CD14-positive monocyte (primary cell): ENCODE results near the gene SPTBN2. TPM values are rescaled to one million over a fixed set of nuclear protein-coding genes. Genes with fewer than 3 reads are reported as not detected.

Source experiments
- DNase-seq, 3 donors: peaks; one replicate each; pipeline ENCODE4 v3.0.0-alpha.2; 2011 to 2022
- H2AFZ ChIP-seq: 2 replicates; pipeline ENCODE4 v1.6.0; 2012; ENCODE audit warnings: mild to moderate bottlenecking, low read depth, low read length, inconsistent platforms; ENCODE audit not compliant: insufficient read depth, poor library complexity, severe bottlenecking
- H3K27ac ChIP-seq, 2 donors: 1 replicate in 1 of 2; 2 replicates in 1 of 2; pipeline ENCODE4 v1.5.1; 2012 to 2013; ENCODE audit warnings: low read length in 2 of 2, control low read depth in 1 of 2, inconsistent platforms in 1 of 2, low read depth in 1 of 2, mild to moderate bottlenecking in 1 of 2
- H3K27me3 ChIP-seq, 2 donors: one replicate each; pipeline versions ENCODE4 v1.6.0 to v1.6.1; 2011 to 2013; ENCODE audit warnings: low read length in 2 of 2; ENCODE audit not compliant: control insufficient read depth in 2 of 2, insufficient read depth in 2 of 2
- H3K36me3 ChIP-seq, 2 donors: replicated peaks in 1 of 2; 1 replicate in 1 of 2; 2 replicates in 1 of 2; pipeline versions ENCODE4 v1.5.1 to v1.6.1; 2012 to 2013; ENCODE audit warnings: low read length in 2 of 2, control low read depth in 1 of 2, inconsistent platforms in 1 of 2, mild to moderate bottlenecking in 1 of 2; ENCODE audit not compliant: insufficient read depth in 2 of 2, control insufficient read depth in 1 of 2
- H3K4me1 ChIP-seq, 2 donors: 1 replicate in 1 of 2; 2 replicates in 1 of 2; pipeline versions ENCODE4 v1.5.1 to v1.6.1; 2012 to 2013; ENCODE audit warnings: low read length in 2 of 2, control low read depth in 1 of 2, inconsistent platforms in 1 of 2, mild to moderate bottlenecking in 1 of 2, moderate library complexity in 1 of 2; ENCODE audit not compliant: insufficient read depth in 2 of 2, control insufficient read depth in 1 of 2
- H3K4me2 ChIP-seq: replicated peaks from 2 replicates; pipeline ENCODE3; 2012; ENCODE audit warnings: low read length, moderate library complexity, mild to moderate bottlenecking; ENCODE audit not compliant: poor library complexity, severe bottlenecking; ENCODE audit errors: extremely low read depth
- H3K4me3 ChIP-seq, 3 experiments: fragments of 200-600 bp in 1 of 3; sonication (generic) in 1 of 3; replicated peaks in 1 of 3; 1 replicate in 2 of 3; 2 replicates in 1 of 3; pipeline ENCODE4 v1.5.1; 2011 to 2013; ENCODE audit warnings: low read length in 3 of 3, mild to moderate bottlenecking in 3 of 3, control low read depth in 2 of 3, low read depth in 2 of 3, inconsistent platforms in 1 of 3, moderate library complexity in 1 of 3
- H3K79me2 ChIP-seq: 2 replicates; pipeline ENCODE4 v1.6.0; 2012; ENCODE audit warnings: mild to moderate bottlenecking, control low read depth, inconsistent platforms, low read length, moderate library complexity; ENCODE audit not compliant: insufficient read depth
- H3K9ac ChIP-seq: 2 replicates; pipeline ENCODE4 v1.6.0; 2017; ENCODE audit warnings: low read length, mild to moderate bottlenecking; ENCODE audit not compliant: insufficient read depth, poor library complexity, severe bottlenecking
- H3K9me3 ChIP-seq, 2 donors: replicated peaks in 1 of 2; 1 replicate in 1 of 2; 2 replicates in 1 of 2; pipeline versions ENCODE4 v1.5.1 to v1.6.1; 2012 to 2013; ENCODE audit warnings: low read length in 2 of 2, control low read depth in 1 of 2; ENCODE audit not compliant: control insufficient read depth in 1 of 2, insufficient read depth in 1 of 2
- H4K20me1 ChIP-seq: 2 replicates; pipeline ENCODE4 v1.6.0; 2012; ENCODE audit warnings: mild to moderate bottlenecking, low read length, control low read depth, moderate library complexity; ENCODE audit not compliant: insufficient read depth
- H3K27ac Mint-ChIP-seq, 7 donors: one replicate each; pipeline ENCODE4 v1.8.0; 2020; ENCODE audit warnings: mild to moderate bottlenecking in 7 of 7, mixed read lengths in 7 of 7, moderate library complexity in 6 of 7, inconsistent platforms in 2 of 7
- H3K27me3 Mint-ChIP-seq, 3 donors: one replicate each; pipeline ENCODE4 v1.8.0; 2021 to 2022; ENCODE audit warnings: low read depth in 3 of 3, mild to moderate bottlenecking in 3 of 3, mixed read lengths in 3 of 3, moderate library complexity in 3 of 3, inconsistent platforms in 1 of 3
- H3K36me3 Mint-ChIP-seq, 2 donors: one replicate each; pipeline ENCODE4 v1.8.0; 2020; ENCODE audit warnings: mixed read lengths in 2 of 2, inconsistent platforms in 1 of 2, mild to moderate bottlenecking in 1 of 2
- H3K4me1 Mint-ChIP-seq: one replicate; pipeline ENCODE4 v1.8.0; 2020; ENCODE audit warnings: mild to moderate bottlenecking, mixed read lengths
- H3K4me3 Mint-ChIP-seq, 2 donors: one replicate each; pipeline ENCODE4 v1.8.0; 2020; ENCODE audit warnings: mild to moderate bottlenecking in 2 of 2, mixed read lengths in 2 of 2, moderate library complexity in 1 of 2
- H3K9me3 Mint-ChIP-seq, 7 donors: one replicate each; pipeline ENCODE4 v1.8.0; 2020 to 2022; ENCODE audit warnings: mixed read lengths in 7 of 7, mild to moderate bottlenecking in 6 of 7, moderate library complexity in 6 of 7, inconsistent platforms in 2 of 7
- WGBS: methylation state at CpG from one replicate; pipeline ENCODE4 v1.1.5; 2013; ENCODE audit warnings: missing lambda C conversion rate; ENCODE audit not compliant: insufficient coverage; 5-methylcytosine and 5-hydroxymethylcytosine counted together
- intact Hi-C, 2 donors: fragments of 100-400 bp; cut with micrococcal nuclease; formaldehyde crosslinking; loops; one replicate each; pipeline versions ENCODE4 v1.15.0 to v1.15.1; 2023
- polyA plus RNA-seq, 3 donors: library from polyadenylated mRNA; depleted of rRNA in 1 of 3; unstranded in 2 of 3; stranded (reverse) in 1 of 3; fragments of 300-500 nt in 2 of 3; fragments of >200 nt in 1 of 3; fragmentation: Illumina TruSeq in 2 of 3; gene quantifications; 1 replicate in 2 of 3; 2 replicates in 1 of 3; pipeline ENCODE4 v1.2.3, GENCODE V29; 2012 to 2021
- TF ChIP-seq, protein P1 (sequence below): fragments of 200-600 bp; IDR thresholded peaks from one replicate; pipeline ENCODE4 v1.8.0; 2022; ENCODE audit warnings: antibody characterized with exemption, mild to moderate bottlenecking

SPTBN2 gene
- polyA plus RNA-seq, 3 donors, result not detected

DNA sequence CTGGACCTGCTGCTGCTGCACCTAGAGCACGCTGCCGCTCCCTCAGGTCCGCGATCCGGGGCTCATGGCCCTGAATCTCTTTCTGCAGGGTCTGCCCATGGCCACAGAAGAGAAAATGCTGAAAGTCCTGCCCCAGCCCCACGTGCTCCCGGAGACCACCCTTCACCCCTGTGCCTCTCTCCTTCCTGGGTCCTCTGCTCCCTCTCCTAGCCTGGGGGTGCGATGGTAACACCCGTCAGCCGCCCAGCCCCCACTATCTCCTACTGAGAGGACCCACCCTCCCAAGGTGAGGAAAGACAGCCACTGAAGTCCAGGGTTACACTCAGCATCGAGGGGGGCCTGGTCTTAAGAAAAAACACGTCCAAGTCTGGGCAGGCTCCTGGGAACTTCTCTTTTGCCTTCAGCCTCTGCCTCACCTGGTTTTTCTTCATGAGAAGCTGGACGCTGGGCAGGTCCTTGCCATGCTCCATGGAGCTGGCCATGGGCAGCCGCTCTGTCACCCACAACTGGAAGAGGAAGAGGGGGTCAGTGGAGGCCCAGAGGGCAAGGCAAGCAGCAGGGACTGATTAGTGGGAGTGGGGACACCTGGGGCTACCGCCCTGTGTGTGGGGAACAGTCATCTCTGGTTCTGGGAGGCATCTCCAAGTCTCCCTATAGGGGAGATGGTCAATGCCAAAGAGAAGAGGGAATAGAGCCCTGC is 35.5 kb downstream of the SPTBN2 start:
- Histone ChIP-seq H3K27ac (no peak overlapping the region), H2AFZ (no peak overlapping the region), H3K9ac (no peak overlapping the region), H4K20me1 (no peaks in the 10 kb centered on the region), H3K79me2 (no peaks in the 10 kb centered on the region), H3K4me3 (no peak overlapping the region), H3K9me3 (no peaks in the 10 kb centered on the region), H3K36me3 (no peaks in the 10 kb centered on the region), H3K4me2 (no peak overlapping the region), H3K27me3 (no peaks in the 10 kb centered on the region), H3K4me1 (no peaks in the 10 kb centered on the region)
- intact Hi-C loops, result loop anchor here (2.0 to 10.0 kb wide), 2 partner anchors 141 to 281 kb away; partner anchors contain the start of gene C11orf86 (in 1 of the 2)
- no peaks in the 10 kb centered on the region for H3K36me3 Mint-ChIP-seq
- H3K27me3 Mint-ChIP-seq, result peaks cover 0 to 8% (median 1%) of the 10 kb centered on the region in 3 donors
- WGBS, result 92% methylated on average over 15 of the region's 15 CpGs
- H3K27ac Mint-ChIP-seq, result peak overlapping the region in 1 of 7 donors; percentile 28
- DNase-seq, result no peak
- TF ChIP-seq, protein P1, sequence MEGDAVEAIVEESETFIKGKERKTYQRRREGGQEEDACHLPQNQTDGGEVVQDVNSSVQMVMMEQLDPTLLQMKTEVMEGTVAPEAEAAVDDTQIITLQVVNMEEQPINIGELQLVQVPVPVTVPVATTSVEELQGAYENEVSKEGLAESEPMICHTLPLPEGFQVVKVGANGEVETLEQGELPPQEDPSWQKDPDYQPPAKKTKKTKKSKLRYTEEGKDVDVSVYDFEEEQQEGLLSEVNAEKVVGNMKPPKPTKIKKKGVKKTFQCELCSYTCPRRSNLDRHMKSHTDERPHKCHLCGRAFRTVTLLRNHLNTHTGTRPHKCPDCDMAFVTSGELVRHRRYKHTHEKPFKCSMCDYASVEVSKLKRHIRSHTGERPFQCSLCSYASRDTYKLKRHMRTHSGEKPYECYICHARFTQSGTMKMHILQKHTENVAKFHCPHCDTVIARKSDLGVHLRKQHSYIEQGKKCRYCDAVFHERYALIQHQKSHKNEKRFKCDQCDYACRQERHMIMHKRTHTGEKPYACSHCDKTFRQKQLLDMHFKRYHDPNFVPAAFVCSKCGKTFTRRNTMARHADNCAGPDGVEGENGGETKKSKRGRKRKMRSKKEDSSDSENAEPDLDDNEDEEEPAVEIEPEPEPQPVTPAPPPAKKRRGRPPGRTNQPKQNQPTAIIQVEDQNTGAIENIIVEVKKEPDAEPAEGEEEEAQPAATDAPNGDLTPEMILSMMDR, result no peak
- H3K4me3 Mint-ChIP-seq, result no peak overlapping the region
- peaks cover 2% of the 10 kb centered on the region for H3K4me1 Mint-ChIP-seq
- H3K9me3 Mint-ChIP-seq, result no peaks in the 10 kb centered on the region

DNA sequence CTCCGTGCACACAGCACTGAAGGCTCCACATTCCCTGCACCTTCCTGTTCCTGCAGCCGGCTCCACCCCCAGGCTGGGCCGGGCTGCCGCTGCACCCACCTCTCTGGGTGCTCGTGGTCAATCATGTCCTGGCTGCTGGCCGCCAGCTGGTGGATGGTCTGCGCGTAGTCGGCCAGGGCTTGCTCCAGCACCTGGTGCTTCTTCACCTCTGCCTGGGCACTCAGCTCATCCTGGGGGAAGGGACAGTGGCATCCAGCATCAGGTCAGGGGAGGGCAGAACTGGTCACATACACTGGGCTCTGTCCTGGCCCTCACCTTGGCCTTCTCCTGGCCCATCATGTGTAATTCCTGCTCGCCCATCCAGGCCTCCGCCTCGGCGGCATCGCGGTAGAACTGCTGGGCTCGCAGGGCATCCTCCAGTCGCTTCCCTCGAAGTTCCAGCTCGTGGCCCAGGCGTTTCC is 36.1 kb downstream of the SPTBN2 start:
- peak overlapping the region; percentile 4 for H3K9ac ChIP-seq
- H3K36me3 ChIP-seq, result no peaks in the 10 kb centered on the region
- intact Hi-C loops, result loop anchor here in 1 of 2 donors (10.0 kb wide), 1 partner anchor 282 kb away; the partner anchor contains the start of gene C11orf86
- Mint-ChIP-seq H3K9me3 (no peaks in the 10 kb centered on the region), H3K4me1 (peaks cover 2% of the 10 kb centered on the region), H3K36me3 (no peaks in the 10 kb centered on the region), H3K27ac (peak overlapping the region in 1 of 7 donors; percentile 28), H3K27me3 (peaks cover 0 to 8% (median 1%) of the 10 kb centered on the region in 3 donors), H3K4me3 (no peak overlapping the region)
- no peak overlapping the region for H3K4me2 ChIP-seq
- H4K20me1 ChIP-seq, result no peaks in the 10 kb centered on the region
- H3K79me2 ChIP-seq, result no peaks in the 10 kb centered on the region
- no peak overlapping the region for H2AFZ ChIP-seq
- H3K27ac ChIP-seq, result no peak overlapping the region
- H3K9me3 ChIP-seq, result no peaks in the 10 kb centered on the region
- no peaks in the 10 kb centered on the region for H3K27me3 ChIP-seq
- TF ChIP-seq, protein P1, result no peak
- H3K4me1 ChIP-seq, result no peaks in the 10 kb centered on the region
- H3K4me3 ChIP-seq, result no peak overlapping the region
- no peak for DNase-seq
- WGBS, result 83% methylated on average over 20 of the region's 20 CpGs
